D341Med (cell line): ENCODE measurements around the gene FAM221B.

Experiments used
- DNase-seq: peaks from one replicate; pipeline ENCODE4 v3.0.0; 2012; ENCODE audit warnings: low spot score

Gene FAM221B, protein sequence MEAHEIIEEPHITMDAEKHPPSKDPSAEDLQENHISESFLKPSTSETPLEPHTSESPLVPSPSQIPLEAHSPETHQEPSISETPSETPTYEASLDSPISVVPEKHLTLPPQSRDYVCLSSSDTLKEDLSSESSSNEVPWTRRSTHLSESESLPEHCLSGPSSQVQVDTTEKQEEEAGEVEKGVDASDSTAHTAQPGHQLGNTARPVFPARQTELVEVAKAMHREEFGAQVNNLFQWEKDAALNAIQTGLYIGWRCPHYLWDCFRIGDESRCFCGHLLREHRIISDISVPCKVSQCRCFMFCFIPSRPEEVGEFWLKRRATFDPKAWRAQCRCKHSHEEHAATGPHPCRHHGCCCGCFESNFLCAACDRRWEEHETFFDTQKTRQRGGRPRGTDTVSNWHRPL

GRCh38 chr9:35828716-35829083 lies at the start of gene FAM221B:
Gene FAM221B, minus strand, starts transcription at chr9:35828732. Its CDS starts 2,571 bp downstream, at chr9:35826161.
- no peak for DNase-seq

DNA sequence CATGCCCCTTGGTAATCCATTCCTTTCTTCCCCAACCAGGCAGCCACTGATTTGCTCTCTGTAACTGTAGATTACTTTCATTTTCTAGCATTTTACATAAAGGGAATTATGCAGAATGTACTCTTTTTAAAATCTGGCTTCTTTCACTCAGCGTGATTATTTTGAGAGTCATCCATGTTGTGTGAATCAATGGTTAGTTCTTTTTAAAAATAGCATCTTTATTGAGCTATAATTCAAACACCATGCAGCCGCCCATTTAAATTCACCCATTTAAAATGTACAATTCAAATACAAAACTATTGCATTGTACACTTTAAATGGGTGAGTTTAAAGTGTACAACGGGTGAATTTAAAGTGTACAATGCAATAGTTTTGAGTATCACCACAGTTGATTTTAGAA lies 44.0 kb upstream of the FAM221B start:
- no peak for DNase-seq

GRCh38 chr9:35871545-35871944 lies 43.0 kb upstream of the FAM221B start:
- no peak for DNase-seq

DNA sequence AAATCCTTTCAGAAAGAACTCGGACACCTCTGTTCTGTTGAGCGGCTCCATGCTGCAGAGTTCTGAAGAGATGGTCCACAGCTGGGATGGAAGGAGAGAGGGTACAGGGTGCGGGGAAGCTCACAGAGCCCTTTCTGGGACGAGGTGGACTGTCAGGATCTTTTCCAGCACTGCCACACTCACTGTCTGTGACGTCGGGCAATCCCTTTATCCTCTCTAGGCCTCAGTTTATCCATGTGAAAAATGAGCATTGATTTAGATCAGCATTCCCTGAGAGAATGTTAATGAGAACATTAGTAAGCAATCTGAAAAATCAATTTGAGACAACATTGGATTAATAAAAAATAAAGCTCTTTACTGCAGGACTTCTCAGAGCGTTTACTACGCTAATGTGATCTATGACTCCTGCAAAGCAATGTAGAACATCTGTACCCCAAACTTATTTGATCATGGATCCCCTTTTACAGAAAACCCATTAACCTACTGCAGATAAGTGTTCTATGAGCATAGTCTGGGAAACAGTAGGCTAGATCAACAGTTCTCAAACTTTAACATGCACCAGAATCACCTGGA lies 41.9 kb upstream of the FAM221B start, which contains the start of gene OR13J1:
Gene OR13J1 (minus strand): TSS at position 51 of the 573 bp plus-strand sequence. CDS start 0 bp downstream, at position 51.
- no peak for DNase-seq

GRCh38 chr9:35869621-35870216 lies 41.2 kb upstream of the FAM221B start:
- no peak for DNase-seq

DNA sequence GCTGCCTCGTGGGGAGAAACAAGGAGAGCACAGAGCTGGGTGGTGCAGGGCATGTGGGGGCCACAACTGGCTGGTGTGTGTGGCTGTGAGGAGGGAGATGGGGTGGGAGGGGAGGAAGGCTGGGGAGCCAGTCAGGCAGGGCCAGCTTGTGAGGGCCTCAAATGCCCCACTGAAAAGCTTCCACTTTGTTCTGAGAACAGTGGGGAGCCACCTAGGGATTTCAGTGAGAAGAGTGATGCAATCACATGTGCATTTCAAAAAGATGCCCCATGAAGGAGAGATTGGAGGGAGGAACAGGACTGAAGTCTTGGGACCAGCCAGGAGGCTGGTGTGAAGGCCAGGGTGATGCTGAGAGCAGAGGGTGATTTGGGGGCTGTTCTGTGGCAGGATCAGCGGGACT lies 40.4 kb upstream of the FAM221B start:
- no peak for DNase-seq

- no peak for DNase-seq
Measured at GRCh38 chr9:35867538-35867937, 39.0 kb upstream of the FAM221B start.

GRCh38 chr9:35864695-35865255 lies 36.2 kb upstream of the FAM221B start:
- no peak for DNase-seq

GRCh38 chr9:35863583-35863982 lies 35.1 kb upstream of the FAM221B start:
- no peak for DNase-seq

DNA sequence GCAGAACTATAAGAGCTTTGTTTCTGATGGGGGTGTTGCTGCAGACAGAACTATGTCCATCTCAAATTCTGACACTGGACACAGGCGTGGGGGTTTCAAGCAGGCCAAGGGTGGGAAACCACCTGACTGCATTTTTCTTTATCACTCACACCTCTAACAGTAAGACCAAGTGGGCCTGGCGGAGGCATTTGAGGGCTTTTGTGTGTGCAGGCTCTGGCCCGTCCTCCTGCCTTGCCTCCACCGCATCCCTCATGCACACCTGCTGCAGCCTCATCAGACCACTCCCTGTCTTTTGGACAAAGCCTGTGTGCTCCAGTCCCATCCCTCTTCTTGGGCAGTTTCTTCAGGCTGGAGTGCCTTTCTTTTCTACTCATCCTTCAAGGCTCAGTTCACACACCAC lies 33.8 kb upstream of the FAM221B start:
- no peak for DNase-seq

DNA sequence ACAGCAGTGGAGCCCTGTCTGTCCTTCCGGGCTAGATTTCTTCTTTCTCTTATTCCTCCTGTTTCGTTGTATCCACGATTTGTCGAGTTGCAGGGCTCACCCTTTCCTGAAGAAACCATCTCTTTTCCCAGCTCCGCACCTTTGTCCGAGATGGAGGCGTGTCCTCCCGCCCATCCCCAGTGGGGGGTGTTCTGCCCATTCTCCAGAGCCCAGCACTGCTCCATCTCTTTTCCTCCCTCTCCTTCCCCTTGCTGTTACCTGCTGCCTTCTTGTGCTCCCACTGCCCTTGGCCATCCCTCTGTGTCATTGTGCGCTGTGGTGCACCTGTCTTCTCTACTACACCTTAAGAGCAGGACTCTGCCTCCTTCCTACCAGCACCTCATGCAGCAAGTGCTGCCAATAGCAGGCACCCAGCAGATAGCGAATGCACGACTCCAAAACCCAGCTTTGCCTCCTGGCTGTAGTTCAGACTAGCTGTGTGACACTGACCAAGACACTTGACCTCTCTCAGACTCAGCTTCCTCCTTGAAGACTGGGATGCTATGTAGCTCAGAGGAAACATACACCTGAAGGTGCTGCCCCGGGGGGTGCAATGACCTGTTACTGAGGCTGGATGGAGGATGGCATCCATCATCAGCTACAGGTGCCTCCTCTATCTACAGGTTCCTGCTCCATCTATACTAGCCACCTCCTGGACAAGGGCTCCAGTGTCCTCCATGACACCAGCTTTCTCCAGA lies 32.8 kb upstream of the FAM221B start:
- DNase-seq: no peak

DNA sequence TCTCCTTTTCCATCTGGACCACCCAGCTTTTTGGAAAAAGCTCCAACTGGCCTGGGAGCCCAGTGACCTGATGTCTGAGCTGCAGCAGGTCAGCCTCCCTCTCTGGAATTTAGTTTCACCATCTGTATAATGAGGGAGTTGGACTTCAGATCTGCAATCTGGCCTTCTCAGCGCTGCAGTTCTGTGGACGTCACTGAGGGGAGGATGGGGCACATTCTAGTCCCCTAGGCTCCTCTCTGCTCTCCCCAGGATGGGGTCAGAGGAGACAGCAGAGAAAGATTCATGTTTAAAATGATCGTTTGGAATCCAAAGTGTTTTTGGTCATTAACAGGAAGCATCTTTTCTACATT lies 31.4 kb upstream of the FAM221B start:
- DNase-seq: no peak

GRCh38 chr9:35859310-35859989 lies 30.9 kb upstream of the FAM221B start:
- no peak for DNase-seq

DNA sequence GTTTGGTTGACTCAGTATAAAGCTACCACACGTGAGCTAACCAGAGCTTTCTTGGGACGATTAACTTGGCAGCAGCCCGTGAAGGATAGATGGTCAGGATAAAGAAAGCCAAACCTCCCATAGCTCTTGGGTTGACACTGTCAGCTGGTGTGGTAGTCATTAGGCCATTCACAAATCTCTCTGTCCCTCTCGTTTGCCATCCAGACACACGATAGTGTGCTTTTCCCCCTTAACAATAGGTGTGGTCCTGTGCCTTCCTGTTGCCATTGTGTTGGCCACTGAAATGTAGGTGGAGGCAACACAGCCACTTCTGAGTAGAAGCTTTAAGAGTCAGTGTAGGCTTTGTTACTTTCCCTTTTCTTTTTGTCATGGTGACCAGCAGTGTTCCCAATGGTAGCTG lies 29.9 kb upstream of the FAM221B start:
- DNase-seq: no peak

GRCh38 chr9:35856882-35857281 lies 28.4 kb upstream of the FAM221B start:
- DNase-seq: no peak

GRCh38 chr9:35856206-35856605 lies 27.7 kb upstream of the FAM221B start:
- DNase-seq: no peak

GRCh38 chr9:35854091-35854762 lies 25.7 kb upstream of the FAM221B start:
- DNase-seq: no peak

DNA sequence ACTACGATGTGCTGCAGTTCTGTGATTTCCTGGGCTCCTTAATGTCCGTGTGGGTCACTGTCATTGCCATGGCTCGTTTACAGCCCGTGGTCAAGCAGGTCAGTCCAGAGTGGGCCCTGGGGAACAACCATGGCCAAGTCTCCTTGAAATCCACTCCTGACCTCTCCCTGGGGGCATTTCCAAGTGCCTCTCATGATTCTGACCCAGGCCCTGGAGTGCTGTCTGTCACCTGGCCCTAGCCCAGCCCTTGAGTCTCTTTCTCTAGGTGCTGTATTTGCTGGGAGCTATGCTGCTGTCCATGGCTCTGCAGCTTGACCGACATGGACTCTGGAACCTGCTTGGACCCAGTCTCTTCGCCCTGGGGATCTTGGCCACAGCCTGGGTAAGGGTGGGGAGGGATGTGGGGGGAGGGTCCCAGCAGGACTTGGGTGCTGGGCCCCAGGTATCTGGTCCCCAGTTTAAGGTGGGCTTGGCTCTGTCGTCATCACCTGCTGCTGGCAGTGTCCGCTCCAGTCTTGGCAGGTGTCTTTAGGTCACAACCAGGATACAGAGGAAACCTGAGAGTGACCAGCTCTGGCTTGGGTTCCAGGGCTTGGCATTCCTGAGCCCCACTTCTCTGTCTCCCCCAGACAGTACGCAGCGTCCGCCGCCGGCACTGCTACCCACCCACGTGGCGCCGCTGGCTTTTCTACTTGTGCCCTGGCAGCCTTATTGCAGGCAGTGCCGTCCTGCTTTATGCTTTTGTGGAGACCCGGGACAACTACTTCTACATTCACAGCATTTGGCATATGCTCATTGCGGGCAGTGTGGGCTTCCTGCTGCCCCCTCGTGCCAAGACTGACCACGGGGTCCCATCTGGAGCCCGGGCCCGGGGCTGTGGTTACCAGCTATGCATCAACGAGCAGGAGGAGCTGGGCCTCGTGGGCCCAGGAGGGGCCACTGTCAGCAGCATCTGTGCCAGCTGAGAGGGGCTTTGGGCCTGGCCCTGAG lies 24.6 kb upstream of the FAM221B start:
- no peak for DNase-seq

DNA sequence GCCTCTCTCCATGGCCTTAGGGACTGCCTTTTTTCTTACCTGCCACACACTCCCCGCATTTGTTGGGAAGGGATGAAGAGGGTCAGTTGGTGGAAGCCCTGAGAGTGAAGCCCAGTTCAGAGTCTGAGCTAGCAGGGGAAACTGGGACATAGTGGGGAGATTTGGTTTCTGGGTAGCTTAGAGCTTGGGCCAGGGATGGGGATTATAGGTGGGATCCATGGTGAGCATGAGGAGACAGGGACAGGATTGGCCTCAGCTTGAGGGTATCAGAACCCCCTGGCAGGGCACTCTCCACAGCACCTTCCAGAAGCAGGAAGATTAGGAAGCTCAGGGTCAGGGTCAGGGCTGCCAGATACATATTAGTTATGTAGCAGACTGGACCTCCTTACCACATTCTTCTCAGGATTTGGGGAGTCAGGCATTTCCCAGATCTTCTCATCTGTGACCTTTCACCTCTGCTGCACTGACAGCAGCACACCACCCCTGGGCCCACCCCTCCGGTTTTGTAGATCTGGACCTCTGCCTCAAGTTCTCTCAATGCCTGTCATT lies 23.8 kb upstream of the FAM221B start:
- DNase-seq: no peak
